Right lung (tissue), 5 donors: ENCODE data around the gene KIRREL3. TPM values are rescaled to one million over a fixed set of nuclear protein-coding genes. Genes with fewer than 3 reads are reported as not detected.

Experiments
- DNase-seq, 2 donors: peaks; one replicate each; pipeline ENCODE4 v3.0.0-alpha.2; 2013
- polyA plus RNA-seq, 5 donors: library from polyadenylated mRNA; unstranded; fragments of 120-200 nt; gene quantifications; one replicate each; pipeline versions ENCODE4 v1.2.1 to v1.2.3, GENCODE V29; 2013; ENCODE audit warnings: inconsistent platforms in 1 of 5, low replicate concordance in 1 of 5; ENCODE audit not compliant: insufficient read length in 5 of 5, insufficient read depth in 1 of 5

The KIRREL3 gene
- polyA plus RNA-seq, 5 donors, result 1.1 to 3.0 (median 2.1) TPM

GRCh38 chr11:126473269-126473668, 527.3 kb downstream of the KIRREL3 start:
- DNase-seq, result no peak

GRCh38 chr11:126469311-126469710, 531.3 kb downstream of the KIRREL3 start:
- no peak for DNase-seq

GRCh38 chr11:126468102-126468521, 532.5 kb downstream of the KIRREL3 start:
- no peak for DNase-seq

GRCh38 chr11:126467471-126467870, 533.1 kb downstream of the KIRREL3 start:
- DNase-seq, result no peak

- DNase-seq, result no peak
These were observed 533.6 kb downstream of the KIRREL3 start for GRCh38 chr11:126467046-126467370.

- DNase-seq, result no peak
These were observed 534.1 kb downstream of the KIRREL3 start for GRCh38 chr11:126466236-126467045.

GRCh38 chr11:126465573-126466188, 534.9 kb downstream of the KIRREL3 start:
- no peak for DNase-seq

GRCh38 chr11:126464796-126465195, 535.8 kb downstream of the KIRREL3 start:
- no peak for DNase-seq

- DNase-seq, result no peak
These were observed 538.1 kb downstream of the KIRREL3 start for GRCh38 chr11:126462422-126462821.

GRCh38 chr11:126461996-126462395, 538.6 kb downstream of the KIRREL3 start:
- no peak for DNase-seq

GRCh38 chr11:126461096-126461440, 539.5 kb downstream of the KIRREL3 start:
- no peak for DNase-seq

- no peak for DNase-seq
These were observed 540.0 kb downstream of the KIRREL3 start for GRCh38 chr11:126460417-126461095.

- DNase-seq, result peak; percentile 68 to 76
These were observed 540.8 kb downstream of the KIRREL3 start for GRCh38 chr11:126459691-126460281.

GRCh38 chr11:126457817-126458216, 542.8 kb downstream of the KIRREL3 start:
- DNase-seq, result no peak

GRCh38 chr11:126456783-126457542, 543.6 kb downstream of the KIRREL3 start:
- no peak for DNase-seq

- no peak for DNase-seq
These were observed 544.5 kb downstream of the KIRREL3 start for GRCh38 chr11:126456089-126456488.

GRCh38 chr11:126452241-126453101, 548.1 kb downstream of the KIRREL3 start:
- peak; percentile 20 to 21 for DNase-seq

GRCh38 chr11:126451211-126451802, 549.3 kb downstream of the KIRREL3 start:
- no peak for DNase-seq

- DNase-seq, result no peak
These were observed 549.8 kb downstream of the KIRREL3 start for GRCh38 chr11:126450806-126451205.

- DNase-seq, result no peak
These were observed 550.4 kb downstream of the KIRREL3 start for GRCh38 chr11:126450198-126450597.
